Thyroid gland (tissue), 4 donors: ENCODE data around the gene METTL2B.

Experiments
- POLR2A ChIP-seq, 2 donors: fragments of 450-650 bp; IDR thresholded peaks; one replicate each; pipeline ENCODE4 v1.6.1; 2017; ENCODE audit warnings: antibody characterized with exemption in 2 of 2, mild to moderate bottlenecking in 2 of 2, moderate library complexity in 1 of 2
- TF ChIP-seq, protein P1 (sequence below), 6 experiments: fragments of 200-600 bp in 3 of 6; fragments of 450-650 bp in 3 of 6; sonication (generic) in 3 of 6; IDR thresholded peaks; one replicate each; pipeline ENCODE4 v1.5.1; 2016 to 2019; ENCODE audit warnings: antibody characterized with exemption in 6 of 6, mild to moderate bottlenecking in 2 of 6, inconsistent platforms in 1 of 6, moderate library complexity in 1 of 6

DNA sequence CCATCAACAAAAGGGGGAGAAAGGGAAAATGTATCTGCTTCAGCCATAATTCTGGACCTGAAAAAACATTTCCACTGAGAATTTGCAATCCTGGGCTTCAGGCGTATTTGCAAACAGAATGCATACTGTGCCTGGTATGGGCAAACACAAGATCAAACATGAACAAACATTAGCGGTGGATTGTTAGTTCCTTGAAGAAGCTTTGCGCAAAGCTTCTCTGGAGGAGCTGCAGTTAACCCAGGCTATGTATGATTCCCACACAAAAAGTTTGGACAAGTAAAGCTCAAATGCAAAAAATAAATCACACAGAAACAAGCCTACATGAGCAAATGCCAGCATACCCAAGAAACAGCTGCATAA is 41.2 kb upstream of the METTL2B start:
- TF ChIP-seq, protein P1, sequence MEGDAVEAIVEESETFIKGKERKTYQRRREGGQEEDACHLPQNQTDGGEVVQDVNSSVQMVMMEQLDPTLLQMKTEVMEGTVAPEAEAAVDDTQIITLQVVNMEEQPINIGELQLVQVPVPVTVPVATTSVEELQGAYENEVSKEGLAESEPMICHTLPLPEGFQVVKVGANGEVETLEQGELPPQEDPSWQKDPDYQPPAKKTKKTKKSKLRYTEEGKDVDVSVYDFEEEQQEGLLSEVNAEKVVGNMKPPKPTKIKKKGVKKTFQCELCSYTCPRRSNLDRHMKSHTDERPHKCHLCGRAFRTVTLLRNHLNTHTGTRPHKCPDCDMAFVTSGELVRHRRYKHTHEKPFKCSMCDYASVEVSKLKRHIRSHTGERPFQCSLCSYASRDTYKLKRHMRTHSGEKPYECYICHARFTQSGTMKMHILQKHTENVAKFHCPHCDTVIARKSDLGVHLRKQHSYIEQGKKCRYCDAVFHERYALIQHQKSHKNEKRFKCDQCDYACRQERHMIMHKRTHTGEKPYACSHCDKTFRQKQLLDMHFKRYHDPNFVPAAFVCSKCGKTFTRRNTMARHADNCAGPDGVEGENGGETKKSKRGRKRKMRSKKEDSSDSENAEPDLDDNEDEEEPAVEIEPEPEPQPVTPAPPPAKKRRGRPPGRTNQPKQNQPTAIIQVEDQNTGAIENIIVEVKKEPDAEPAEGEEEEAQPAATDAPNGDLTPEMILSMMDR (IDR thresholded peaks at IDR 0.05): no peak
- no peak for TF ChIP-seq POLR2A (IDR thresholded peaks at IDR 0.05)
